Activated CD4-positive, alpha-beta T cell treated with anti-CD3 and anti-CD28 coated beads, Interleukin-2, amount 50 U/mL, for 1 hour (primary cell): ENCODE measurements around the gene LYPD4.
"Not testable (repeated sequence)": the region's sequence is repeated elsewhere in the genome, so short reads cannot be mapped to it uniquely, and the experiment has no call there.

ENCODE experiments used
- DNase-seq: peaks from one replicate; pipeline ENCODE4 v3.0.0-alpha.2; 2020

LYPD4 gene, protein sequence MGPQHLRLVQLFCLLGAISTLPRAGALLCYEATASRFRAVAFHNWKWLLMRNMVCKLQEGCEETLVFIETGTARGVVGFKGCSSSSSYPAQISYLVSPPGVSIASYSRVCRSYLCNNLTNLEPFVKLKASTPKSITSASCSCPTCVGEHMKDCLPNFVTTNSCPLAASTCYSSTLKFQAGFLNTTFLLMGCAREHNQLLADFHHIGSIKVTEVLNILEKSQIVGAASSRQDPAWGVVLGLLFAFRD

DNA sequence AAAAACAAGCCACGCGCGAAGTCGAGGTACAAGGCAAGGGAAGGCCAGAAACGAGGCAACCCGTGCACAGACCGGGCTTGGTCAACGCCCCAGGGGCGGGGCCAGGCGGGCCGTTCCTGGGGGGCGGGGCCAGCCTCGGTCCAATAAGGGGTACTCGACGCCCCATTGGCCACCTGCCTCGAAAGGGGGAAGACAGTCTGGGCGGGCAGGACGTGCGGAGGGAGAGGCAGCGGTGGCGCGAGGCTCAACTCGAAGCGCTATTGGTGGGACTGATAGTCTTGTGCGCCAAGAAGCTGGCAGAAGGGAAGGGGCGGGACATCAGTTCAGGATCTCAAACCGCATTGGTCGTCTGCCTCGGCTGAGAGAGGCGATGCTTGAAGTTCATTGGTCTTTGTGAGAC lies at the start of gene LYPD4:
Gene LYPD4, minus strand, starts transcription at position 83 of the 400 bp plus-strand sequence. CDS start 5,398 bp downstream, outside the sequence.
- no peak for DNase-seq

DNA sequence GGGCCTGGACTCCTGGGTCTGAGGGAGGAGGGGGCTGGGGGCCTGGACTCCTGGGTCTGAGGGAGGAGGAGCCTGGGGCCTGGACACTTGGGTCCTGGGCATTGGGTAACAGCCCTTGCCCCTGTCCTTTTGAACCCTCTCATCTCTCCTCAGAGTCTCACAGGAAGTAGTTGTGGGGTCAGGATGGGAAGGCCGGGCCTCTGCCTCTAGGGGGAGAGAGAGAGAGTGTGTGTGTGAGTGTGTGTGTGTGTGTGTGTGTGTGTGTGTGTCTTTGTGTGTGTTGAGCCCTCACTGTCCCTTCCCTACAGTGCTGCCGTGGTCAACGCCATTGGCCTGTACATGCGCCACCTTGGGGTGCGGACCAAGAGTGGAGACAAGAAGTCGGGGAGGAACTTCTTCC lies 49.4 kb upstream of the LYPD4 start:
- DNase-seq = no peak

DNA sequence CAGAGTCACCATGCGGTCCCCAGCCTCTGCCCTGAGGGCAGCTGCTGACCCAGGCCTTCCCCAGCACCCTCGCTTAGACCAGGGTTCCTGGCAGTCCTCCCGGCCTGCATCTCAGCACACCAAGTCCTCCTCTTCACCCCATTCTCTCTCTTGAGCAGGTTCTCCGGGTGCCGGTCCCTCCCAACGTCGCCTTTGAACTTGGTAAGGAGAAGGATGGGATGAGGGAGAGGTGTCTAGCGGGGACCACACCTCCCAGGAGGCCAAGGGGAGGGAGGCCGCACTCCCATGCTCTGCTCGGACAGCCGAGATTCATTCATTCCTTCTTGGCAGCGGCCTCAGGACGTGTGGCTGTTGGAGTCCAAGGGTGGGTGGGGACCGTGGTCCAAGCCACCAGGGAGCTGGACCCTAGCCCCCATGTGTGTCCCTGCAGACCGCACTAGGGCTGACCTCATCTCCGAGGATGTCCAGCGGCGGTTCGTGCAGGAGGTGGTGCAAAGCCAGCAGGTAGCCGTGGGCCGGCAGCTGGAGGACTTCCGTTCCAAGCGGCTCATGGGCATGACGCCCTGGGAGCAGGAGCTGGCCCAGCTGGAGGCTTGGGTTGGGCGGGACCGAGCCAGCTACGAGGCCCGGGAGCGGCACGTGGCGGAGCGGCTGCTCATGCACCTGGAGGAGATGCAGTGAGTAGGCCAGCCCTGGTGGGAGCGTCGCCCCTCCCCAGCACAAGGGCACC lies 47.9 kb upstream of the LYPD4 start:
- DNase-seq = no peak

DNA sequence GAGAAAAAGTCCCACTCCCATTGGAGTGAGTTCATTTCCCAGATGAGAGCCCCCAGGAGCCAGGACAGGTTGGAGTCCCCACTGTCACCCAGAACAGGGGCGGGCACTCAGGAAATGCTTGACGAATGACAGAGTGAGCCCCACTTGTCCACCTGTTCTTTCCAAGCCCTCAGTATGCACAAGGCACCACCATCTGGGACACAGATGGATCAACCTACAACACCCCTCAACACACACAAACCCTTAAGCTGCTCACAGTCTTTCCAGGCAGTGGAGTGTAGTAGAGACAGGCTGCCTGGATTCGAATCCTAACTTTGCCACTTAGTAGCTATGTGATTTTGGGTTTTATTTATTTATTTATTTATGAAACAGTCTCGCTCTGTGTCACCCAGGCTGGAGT lies 46.5 kb upstream of the LYPD4 start:
- DNase-seq = no peak

DNA sequence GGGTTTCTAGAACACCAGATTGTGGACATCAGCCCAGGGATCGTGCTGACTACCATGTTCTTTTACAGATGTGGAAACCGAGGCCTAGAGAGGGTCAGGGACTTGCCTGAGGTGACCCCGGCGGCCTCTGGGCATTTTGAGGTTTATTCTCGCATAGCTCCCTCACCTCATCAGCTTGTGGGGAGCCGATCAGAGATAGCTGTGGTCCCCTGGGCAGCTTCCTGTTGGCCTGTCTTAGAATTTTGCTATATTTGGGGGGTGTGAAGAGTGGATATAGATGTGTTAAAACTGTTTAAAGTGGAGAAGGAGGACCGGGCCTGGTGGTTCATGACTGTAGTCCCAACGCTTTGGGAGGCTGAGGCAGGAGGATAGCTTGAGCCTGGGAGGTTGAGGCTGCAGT lies 45.4 kb upstream of the LYPD4 start:
- no peak for DNase-seq

DNA sequence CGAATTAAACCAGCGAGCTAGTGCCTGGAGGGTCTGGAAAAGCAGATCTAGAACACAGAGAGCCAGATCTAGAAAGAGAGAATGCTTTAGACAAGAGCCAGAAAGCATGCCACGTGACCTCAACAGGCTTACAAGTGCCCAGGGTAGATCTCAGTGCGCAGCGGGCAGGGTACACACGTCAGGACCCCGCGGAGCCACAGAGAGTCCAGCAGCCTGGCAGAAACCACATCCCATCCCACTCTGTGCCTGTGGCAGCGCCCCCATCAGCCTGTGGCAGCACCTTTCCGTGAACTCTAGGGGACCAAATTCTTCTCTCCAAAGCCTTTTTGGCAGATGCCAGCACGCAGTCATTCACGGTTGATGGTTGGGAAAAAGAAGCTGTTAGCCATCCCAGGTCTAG lies 44.4 kb upstream of the LYPD4 start:
- DNase-seq = no peak

DNA sequence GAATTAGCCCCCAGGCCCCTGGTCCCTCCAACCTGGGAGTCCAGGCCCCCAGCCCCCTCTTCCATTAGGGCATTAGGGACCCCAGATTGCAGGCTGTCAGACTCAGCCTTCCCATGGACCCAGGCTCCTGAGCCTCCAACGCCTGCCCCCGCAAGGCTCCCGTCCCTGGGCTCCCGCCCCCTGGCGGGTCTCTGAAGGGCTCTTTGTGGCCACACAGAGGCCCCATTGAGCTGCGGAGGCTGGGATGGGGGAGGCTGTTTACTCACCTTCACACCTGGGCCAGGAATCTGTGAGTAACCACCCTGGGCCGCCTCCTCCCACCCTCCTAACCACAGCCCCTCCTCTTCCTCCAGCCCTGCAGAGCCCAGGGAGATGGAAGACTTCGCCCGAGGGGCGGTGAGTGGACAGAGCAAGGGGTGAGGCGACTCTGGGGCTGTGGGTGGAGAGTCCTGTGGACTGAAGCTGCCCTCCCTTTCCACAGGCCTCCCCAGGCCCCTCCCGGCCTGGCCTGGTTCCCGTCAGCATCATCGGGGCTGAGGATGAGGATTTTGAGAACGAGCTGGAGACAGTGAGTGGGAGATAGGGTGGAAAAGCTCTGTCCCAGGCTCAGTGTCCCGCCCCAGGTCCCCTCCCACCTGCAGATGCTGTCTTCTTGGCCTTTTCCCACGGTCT lies 43.4 kb upstream of the LYPD4 start:
- DNase-seq = peak; percentile 88

DNA sequence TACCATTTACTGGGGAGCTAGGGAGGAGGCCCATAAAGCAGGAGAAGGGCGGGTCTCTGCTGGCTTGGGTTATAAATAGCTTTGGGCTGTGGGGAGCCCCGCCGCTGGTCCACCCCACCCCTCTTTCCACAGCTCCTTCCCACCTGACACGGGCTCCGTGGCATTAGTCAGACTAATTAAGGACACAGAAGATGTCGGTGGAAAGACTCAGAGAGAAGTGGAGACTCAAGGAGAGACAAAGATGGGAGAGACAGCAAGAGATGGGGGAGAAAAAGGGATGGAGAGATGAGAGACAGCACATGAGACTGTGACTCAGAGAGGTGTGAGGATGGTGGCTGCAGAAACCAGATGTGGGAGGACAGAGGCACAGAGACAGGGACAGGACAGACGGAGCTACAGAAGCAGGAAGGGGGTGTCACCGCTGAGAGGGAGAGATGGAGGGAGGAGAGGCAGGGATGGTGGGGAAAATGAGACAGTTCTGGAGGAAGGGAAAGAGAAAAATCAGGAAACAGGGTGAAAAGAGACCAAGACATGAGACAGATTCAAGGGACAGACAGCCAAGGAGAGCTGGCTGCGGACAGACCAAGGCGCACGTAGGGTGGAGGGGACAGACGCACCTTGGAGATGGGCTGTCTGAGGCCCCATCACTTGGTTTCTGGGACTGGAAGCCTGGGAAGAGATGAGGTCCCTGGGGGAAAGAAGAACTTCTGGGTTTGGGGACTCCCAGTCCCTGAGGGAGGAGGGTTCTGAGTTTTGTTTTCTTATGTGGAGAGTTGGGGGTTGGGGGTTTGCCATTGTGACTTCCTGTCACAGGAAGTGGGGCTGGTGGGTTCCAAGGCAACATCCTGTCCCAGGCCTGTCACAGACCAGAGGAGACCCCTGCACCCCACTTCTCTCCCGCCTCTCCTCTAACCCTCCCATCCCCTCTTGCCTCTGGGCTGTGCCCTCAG lies 42.6 kb upstream of the LYPD4 start:
- peak; percentile 58 for DNase-seq

DNA sequence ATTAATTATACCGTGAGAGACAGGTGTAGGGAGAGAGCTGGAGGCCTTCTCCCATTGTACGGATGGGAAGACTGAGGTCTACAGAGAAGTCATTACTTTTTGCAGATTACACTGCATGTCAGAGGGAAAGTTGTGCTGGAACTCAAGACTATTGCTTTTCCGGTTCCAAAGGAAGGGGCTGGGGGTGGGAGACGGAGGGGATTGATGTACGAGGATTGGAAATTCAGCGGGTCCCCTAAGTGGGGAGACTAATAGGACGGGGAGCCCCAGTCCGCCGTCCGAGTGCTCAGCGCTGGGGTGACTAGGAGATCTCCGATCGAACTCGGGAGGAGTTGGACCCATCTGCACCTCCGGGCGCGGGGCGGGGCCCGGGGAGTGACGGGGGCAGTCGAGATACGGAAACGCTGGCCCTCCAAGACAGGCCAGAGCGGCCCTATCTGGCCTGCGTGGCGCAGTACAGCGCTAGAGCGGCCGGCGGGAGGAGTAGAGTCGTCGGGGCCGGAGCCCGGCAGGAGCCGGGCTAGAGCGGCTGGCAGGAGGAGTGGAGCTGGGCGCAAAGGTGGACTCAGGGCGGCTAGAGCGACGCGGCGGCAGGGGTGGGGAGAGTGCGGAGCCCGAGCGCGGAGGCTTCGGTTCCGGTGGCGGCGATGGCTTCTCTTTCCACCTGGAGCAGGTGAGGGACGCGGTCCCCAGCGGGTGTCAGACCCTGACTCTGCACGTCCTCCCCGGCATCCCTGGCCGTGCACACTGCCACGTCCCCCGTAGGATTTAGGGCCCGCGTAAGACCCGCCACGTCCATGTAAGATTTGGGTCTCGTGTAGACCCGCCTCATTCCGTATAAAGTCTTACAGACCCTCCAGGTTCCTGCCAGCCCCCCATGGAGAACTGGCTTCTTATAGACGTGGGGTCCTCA lies 39.6 kb upstream of the LYPD4 start:
- DNase-seq = peak; percentile 86

DNA sequence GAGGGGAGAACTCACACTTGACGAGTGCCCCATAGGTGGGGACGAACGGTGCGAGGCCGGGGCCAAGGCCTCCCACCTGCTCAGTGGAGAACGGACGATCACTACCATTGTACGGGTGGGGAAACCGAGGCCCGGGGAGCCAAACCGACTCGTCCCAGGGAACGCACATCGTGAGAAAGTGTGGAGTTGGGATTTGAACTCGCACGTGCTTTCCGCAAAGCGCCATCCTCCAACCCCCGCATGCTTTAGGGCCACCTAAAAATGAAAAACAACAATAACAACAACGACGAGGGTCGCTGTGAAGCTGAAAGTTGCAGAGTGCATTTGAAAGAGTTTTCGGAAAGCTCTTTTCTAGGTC lies 39.0 kb upstream of the LYPD4 start:
- no peak for DNase-seq

DNA sequence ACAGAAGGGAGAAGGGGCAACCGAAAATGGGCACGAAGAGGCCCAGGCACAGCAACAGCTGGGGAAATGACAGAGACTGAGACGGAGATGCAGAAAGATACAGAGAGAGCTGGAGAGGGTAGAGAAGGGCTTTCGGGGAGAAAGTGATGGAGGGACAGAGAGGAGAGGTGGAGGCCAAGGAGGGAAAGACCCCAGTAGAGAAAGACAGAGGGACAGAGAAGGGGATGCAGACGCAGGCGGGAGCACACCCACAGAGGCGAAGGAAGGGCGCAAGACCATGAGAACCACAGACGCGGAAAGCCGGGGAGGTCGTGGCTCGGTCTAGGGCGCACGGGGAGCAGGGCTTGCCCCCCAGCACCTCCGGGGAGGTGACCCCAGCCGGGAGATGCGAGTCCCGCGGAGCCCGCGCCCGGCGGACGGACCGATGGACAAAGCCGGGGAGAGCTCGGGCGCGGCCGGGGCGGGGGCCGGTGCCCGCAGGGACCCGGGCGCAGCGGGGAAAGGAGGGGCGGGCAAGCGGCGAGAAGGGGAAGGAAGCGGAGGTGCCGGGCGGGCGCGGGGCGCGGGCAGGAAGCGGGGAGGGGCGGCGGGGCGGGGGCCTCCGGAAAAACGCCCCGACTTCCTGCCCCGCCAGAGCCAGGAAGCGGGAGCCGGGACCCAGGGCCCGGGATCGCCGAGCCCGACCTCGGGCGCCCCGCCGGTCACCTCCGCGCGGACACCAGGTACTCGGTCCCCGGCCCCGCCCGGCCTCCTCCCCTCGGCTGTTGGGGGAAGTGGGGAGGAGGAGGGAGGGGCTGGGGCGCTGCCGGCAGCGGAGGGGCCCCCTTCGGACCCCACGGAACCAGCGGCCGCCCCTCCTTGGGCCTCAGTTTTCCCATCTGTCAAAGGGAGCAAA lies 38.3 kb upstream of the LYPD4 start, which contains the start of gene ARHGEF1:
Gene ARHGEF1, plus strand, starts transcription at position 617 of the 895 bp plus-strand sequence. CDS start 4,899 bp downstream, outside the sequence.
- DNase-seq = peak; percentile 59

DNA sequence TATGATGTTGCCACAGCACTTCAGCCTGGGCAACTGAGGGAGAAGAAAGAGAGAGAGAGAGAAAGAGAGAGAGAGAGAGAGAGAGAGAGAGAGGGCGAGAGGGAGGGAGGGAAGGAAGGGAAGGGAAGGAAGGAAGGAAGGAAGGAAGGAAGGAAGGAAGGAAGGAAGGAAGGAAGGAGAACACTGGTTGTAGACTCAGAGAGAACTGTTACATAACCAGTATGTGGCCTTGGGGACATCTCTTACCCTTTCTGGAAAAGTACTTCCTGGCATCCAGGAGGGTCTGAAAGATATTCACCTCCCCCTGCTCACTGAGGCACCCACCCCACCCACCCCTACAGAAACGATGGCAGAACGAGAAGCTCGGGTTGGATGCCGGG lies 35.8 kb upstream of the LYPD4 start:
- no peak for DNase-seq

DNA sequence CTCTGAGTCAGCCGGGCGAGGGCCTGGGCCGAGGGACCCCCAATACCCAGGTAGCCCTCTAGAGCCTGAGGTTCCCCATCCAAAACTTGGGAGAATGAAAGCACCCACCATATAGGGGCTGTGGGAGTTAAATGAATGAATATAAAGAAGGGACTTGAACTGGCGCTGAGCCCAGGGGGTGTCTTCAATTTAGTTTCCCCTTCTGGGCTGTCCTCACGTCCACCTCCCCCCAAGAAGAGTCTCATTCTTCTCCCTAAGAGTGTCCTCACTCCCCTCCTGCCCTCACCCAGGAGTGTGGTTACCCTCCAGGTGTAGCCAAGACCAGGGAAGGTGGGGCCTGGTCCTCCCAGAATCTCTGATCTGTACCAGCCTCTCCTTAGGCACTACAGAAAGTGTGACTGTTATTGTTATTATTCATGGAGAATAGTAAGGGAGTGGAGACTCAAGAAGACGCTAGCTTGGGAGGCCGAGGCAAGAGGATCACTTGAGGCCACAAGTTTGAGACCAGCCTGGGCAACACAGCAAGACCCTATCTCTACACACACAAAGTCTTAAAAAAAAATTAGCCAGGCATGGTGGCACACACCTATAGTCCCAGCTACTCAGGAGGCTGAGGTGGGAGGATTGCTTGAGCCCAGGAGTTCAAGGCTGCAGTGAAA lies 35.3 kb upstream of the LYPD4 start:
- no peak for DNase-seq

DNA sequence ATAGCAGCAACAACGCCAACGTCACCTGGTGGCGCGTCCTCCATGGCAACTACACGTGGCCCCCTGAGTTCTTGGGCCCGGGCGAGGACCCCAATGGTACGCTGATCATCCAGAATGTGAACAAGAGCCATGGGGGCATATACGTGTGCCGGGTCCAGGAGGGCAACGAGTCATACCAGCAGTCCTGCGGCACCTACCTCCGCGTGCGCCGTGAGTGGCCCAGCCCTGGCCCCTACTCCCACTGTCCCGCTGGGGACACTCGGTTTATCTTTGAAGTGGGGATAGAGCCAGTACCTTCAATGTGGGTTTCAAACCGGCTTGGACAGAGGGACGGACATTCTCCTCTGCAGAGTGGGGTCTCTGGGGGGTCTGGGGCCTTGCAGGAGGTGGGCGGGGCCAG lies 34.6 kb upstream of the LYPD4 start:
- no peak for DNase-seq

DNA sequence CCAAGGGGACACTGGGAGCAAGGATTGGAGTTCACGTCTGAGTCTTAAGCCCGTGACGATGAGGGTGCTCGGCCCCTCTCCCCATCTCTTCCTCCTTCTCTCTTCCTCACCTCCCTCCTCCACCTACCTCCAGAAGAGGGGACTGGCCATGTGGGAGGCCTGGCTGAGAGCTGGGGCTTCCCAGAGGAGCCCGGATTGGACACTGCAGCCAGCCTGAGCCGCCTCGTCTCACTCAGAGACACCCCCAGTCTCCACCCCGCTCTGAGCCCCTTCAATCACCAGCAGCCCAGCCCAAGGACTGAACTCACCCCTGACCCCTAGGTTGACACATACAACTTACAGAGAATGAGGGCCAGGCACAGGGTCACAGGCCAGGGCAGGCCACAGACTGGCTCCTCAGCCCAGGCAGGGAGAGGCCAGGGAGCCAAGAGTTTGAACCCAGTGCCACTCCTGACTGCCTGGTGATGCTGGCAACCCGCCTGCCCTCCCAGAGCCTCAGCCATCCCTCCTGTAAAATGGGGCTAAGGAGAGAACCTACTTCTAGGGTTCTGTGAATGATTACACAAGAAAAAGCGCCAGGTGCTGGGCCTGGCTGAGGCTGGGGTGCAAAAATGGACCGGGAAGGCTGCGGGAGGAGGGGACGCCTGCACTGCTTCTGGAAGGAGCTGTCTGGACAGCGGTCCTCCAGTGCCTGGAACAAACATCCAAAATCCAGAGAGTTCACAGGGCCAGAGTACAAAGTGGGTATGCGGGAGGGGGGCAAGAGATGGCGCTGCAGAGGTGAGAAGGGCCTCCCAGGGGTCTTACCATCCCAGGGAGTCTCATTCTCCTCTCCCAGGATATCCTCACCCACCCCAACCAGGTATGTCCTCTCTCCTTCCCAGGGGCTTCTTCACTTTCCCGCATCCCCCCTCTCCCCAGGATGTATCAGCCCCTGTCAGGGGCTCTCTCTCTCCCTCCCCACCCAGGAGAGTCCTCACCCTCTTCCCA lies 33.7 kb upstream of the LYPD4 start:
- no peak for DNase-seq

DNA sequence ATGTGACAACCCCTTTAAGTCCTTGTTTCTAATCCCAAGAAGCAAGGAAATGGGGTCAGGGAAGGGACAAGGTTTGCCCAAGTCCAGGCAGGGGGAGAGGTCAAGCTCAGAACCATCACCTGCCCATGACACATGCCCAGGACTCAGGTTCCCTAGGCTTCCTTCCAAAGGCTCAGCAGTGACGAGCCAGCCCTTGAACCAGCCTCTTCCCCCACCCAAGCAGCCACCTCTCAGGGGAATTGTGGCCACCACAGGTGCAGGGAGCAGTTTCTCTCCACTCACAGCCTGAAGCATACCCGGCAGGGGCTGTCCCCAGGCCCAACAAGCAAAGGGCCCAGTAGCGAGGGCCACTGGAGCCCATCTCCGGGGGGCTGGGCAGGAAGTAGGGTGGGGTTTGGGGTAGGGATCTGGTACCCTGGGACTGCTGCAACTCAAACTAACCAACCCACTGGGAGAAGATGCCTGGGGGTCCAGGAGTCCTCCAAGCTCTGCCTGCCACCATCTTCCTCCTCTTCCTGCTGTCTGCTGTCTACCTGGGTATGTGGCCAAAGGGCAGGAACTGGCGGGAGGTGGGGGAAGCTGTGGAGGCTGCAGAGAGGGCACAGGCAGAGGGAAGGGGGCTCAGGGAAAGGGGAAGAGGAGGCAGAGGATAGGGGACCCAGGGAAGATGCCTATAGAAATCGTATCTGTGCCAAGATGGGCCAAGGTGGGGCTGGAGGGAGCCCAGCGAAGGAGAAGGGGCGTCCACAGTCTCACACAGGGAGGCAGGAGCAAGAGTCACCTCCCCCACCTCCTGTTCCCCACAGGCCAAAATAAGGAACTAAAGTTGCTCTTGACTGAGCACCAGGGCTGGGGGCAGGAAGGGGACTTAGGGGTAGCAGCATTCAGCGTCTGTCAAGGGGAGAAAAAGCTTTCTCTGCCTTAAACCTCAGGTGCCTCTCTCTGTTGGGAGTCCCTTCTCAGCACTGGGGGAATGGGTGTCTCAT lies 32.7 kb upstream of the LYPD4 start, which contains the start of gene CD79A:
Gene CD79A, plus strand, starts transcription at position 433 of the 986 bp plus-strand sequence. Its CDS starts 26 bp downstream, at position 459.
- DNase-seq = no peak

DNA sequence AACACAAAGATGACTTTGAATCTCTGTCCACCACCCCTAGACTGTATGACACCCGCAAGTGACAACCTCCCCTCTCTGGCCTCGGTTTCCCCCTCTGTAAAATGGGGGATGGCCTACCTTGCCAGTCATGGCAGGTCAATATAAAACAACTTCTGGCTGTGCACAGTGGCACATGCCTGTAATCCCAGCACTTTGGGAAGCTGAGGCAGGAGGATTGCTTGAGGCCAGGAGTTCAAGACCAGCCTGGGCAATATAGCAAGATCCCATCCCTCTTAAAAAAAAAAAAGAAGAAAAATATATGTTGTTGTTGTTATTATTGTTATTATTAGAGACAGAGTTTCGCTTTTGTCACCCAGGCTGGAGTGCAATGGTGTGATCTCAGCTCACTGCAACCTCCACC lies 31.5 kb upstream of the LYPD4 start:
- DNase-seq = not testable (repeated sequence)
